ENCODE results near the gene MINK1.

GRCh38 chr17:4846635-4847390, 13.7 kb downstream of the MINK1 start:
- TF ChIP-seq SP1 (CRISPR knock-in tag; conservative IDR thresholded peaks at IDR 0.05) = no peak
- TF ChIP-seq CTCF (IDR thresholded peaks at IDR 0.05) = no peak
- no peak for TF ChIP-seq ETV6 (CRISPR knock-in tag; IDR thresholded peaks at IDR 0.05)
- TF ChIP-seq ATF6 (CRISPR knock-in tag; IDR thresholded peaks at IDR 0.05) = no peak
- TF ChIP-seq ATF3 (CRISPR knock-in tag; conservative IDR thresholded peaks at IDR 0.05) = no peak
- no peak for TF ChIP-seq ZNF232 (CRISPR knock-in tag; IDR thresholded peaks at IDR 0.05)
- no peak for TF ChIP-seq MAX (CRISPR knock-in tag; IDR thresholded peaks at IDR 0.05)
- no peak for TF ChIP-seq IRF1 (CRISPR knock-in tag; IDR thresholded peaks at IDR 0.05)
- TF ChIP-seq FOXK1 (CRISPR knock-in tag; IDR thresholded peaks at IDR 0.05) = no peak
- TF ChIP-seq ZNF512 (CRISPR knock-in tag; IDR thresholded peaks at IDR 0.05; ENCODE audit: borderline replicate concordance) = no peak

Measured in WTC11 (cell line).